MCF 10A (cell line): ENCODE results near the gene NMRK2. TPM values are rescaled to one million over a fixed set of nuclear protein-coding genes. Genes with fewer than 3 reads are reported as not detected.

Experiments
- BruUV-seq: library from RNA; stranded (reverse); fragments of 400-500 nt; replicated peaks from 2 replicates; lab custom pipeline; 2021; lab: Mats Ljungman, UMichigan
- CTCF ChIA-PET: fragments of 300-600 bp; sonication (Branson Sonifier 250); formaldehyde crosslinking; extraction: SDS; loops from one replicate; lab custom pipeline; 2021; ENCODE audit warnings: antibody characterized with exemption, inconsistent platforms; lab: Yijun Ruan, JAX
- POLR2A ChIA-PET: fragments of 300-600, 350-650 bp; sonication (Branson Sonifier 250); formaldehyde crosslinking; extraction: SDS; loops from one replicate; lab custom pipeline; 2020; ENCODE audit warnings: antibody characterized with exemption, inconsistent platforms; lab: Yijun Ruan, JAX
- DNase-seq: peaks from one replicate; pipeline ENCODE4 v3.0.0-alpha.2; 2018; ENCODE audit not compliant: unreplicated experiment
- H3K27ac Mint-ChIP-seq: one replicate; pipeline ENCODE4 v1.8.0; 2022; ENCODE audit warnings: mild to moderate bottlenecking, low read depth, mixed read lengths; ENCODE audit not compliant: unreplicated experiment
- H3K27me3 Mint-ChIP-seq: one replicate; pipeline ENCODE4 v1.8.0; 2022; ENCODE audit warnings: mixed read lengths; ENCODE audit not compliant: insufficient read depth, unreplicated experiment
- H3K36me3 Mint-ChIP-seq: one replicate; pipeline ENCODE4 v1.8.0; 2022; ENCODE audit warnings: mild to moderate bottlenecking, moderate library complexity, mixed read lengths; ENCODE audit not compliant: insufficient read depth, unreplicated experiment
- H3K4me1 Mint-ChIP-seq: one replicate; pipeline ENCODE4 v1.8.0; 2022; ENCODE audit warnings: mixed read lengths; ENCODE audit not compliant: insufficient read depth, unreplicated experiment
- H3K4me3 Mint-ChIP-seq: one replicate; pipeline ENCODE4 v1.8.0; 2022; ENCODE audit warnings: mild to moderate bottlenecking, moderate library complexity, mixed read lengths; ENCODE audit not compliant: unreplicated experiment
- H3K9me3 Mint-ChIP-seq: one replicate; pipeline ENCODE4 v1.8.0; 2022; ENCODE audit warnings: mixed read lengths; ENCODE audit not compliant: unreplicated experiment
- CTCF ChIP-seq: fragments of 200-600 bp; IDR thresholded peaks from one replicate; pipeline ENCODE4 v1.8.0; 2022; ENCODE audit warnings: antibody characterized with exemption, mild to moderate bottlenecking; ENCODE audit not compliant: unreplicated experiment
- intact Hi-C: fragments of 100-400 bp; cut with micrococcal nuclease; formaldehyde crosslinking; loops from 2 replicates; pipeline ENCODE4 v1.14.1; 2022
- total RNA-seq: library from RNA; stranded (reverse); gene quantifications from 2 replicates; pipeline ENCODE4 v1.2.3, GENCODE V29; 2022

NMRK2 gene
- total RNA-seq, 1 experiment from 2014 or later: not detected

- no TSS peak for BruUV-seq
- ChIA-PET CTCF (interaction anchor here (1.0 to 1.4 kb wide), 2 partner anchors 8 to 10 kb away, joined by 4 to 5 read pairs; no protein-coding TSS in a partner anchor), POLR2A (interaction anchor here (0.8 to 8.9 kb wide), 3 partner anchors 7 to 9 kb away, joined by 3 to 245 read pairs (median 3); partner anchors contain the start of genes DAPK3 and EEF2)
- TF ChIP-seq CTCF: no peak
- H3K27ac Mint-ChIP-seq: no peak overlapping the region
- no peak overlapping the region for H3K4me3 Mint-ChIP-seq
- H3K4me1 Mint-ChIP-seq: peaks cover under 1% of the 10 kb centered on the region
- intact Hi-C loops: no loop called here
- no peaks in the 10 kb centered on the region for H3K27me3 Mint-ChIP-seq
- DNase-seq: no peak
- H3K9me3 Mint-ChIP-seq: no peaks in the 10 kb centered on the region
- H3K36me3 Mint-ChIP-seq: peaks cover 84% of the 10 kb centered on the region
Measured at GRCh38 chr19:3977242-3978143, 44.6 kb downstream of the NMRK2 start.

- Mint-ChIP-seq H3K4me1 (peaks cover 7% of the 10 kb centered on the region), H3K27ac (no peak overlapping the region), H3K9me3 (no peaks in the 10 kb centered on the region), H3K27me3 (no peaks in the 10 kb centered on the region), H3K36me3 (peaks cover 85% of the 10 kb centered on the region), H3K4me3 (no peak overlapping the region)
- CTCF ChIA-PET: interaction anchor here (0.7 to 1.4 kb wide), 3 partner anchors 9 to 1365 kb away, joined by 3 to 5 read pairs (median 4); no protein-coding TSS in a partner anchor
- POLR2A ChIA-PET: interaction anchor here (1.6 to 8.9 kb wide), 2 partner anchors 8 to 10 kb away, joined by 4 to 245 read pairs; partner anchors contain the start of gene DAPK3
- BruUV-seq: no TSS peak
- intact Hi-C loops: no loop called here
- no peak for TF ChIP-seq CTCF
- DNase-seq: no peak
Measured at GRCh38 chr19:3978145-3978544, 45.3 kb downstream of the NMRK2 start.

GRCh38 chr19:3979289-3979673, 46.4 kb downstream of the NMRK2 start:
- H3K27me3 Mint-ChIP-seq: no peaks in the 10 kb centered on the region
- H3K9me3 Mint-ChIP-seq: no peaks in the 10 kb centered on the region
- CTCF ChIA-PET: interaction anchor here (0.6 to 1.4 kb wide), 3 partner anchors 10 to 388 kb away, joined by 3 to 4 read pairs (median 3); partner anchors contain the start of gene PIAS4
- TF ChIP-seq CTCF: no peak
- BruUV-seq: no TSS peak
- H3K27ac Mint-ChIP-seq: no peak overlapping the region
- no peak overlapping the region for H3K4me3 Mint-ChIP-seq
- peaks cover 18% of the 10 kb centered on the region for H3K4me1 Mint-ChIP-seq
- POLR2A ChIA-PET: interaction anchor here (0.9 to 8.9 kb wide), 3 partner anchors 9 to 84 kb away, joined by 3 to 245 read pairs (median 4); partner anchors contain the start of gene DAPK3
- DNase-seq: no peak
- peaks cover 96% of the 10 kb centered on the region for H3K36me3 Mint-ChIP-seq
- intact Hi-C loops: no loop called here

GRCh38 chr19:3979674-3980352, 46.9 kb downstream of the NMRK2 start:
- ChIA-PET CTCF (no interaction called here), POLR2A (interaction anchor here (1.6 to 8.9 kb wide), 2 partner anchors 8 to 9 kb away, joined by 4 to 245 read pairs; partner anchors contain the start of gene DAPK3)
- Mint-ChIP-seq H3K27me3 (no peaks in the 10 kb centered on the region), H3K36me3 (peaks cover 100% of the 10 kb centered on the region), H3K9me3 (no peaks in the 10 kb centered on the region), H3K4me3 (no peak overlapping the region), H3K4me1 (peaks cover 18% of the 10 kb centered on the region), H3K27ac (no peak overlapping the region)
- intact Hi-C loops: no loop called here
- DNase-seq: no peak
- no TSS peak for BruUV-seq
- no peak for TF ChIP-seq CTCF
